ENCODE results near the gene MCTP2. TPM values are rescaled to one million over a fixed set of nuclear protein-coding genes. Genes with fewer than 3 reads are reported as not detected.

Gene MCTP2
- total RNA-seq, 1 experiment from 2014 or later: 10.1 TPM

DNA sequence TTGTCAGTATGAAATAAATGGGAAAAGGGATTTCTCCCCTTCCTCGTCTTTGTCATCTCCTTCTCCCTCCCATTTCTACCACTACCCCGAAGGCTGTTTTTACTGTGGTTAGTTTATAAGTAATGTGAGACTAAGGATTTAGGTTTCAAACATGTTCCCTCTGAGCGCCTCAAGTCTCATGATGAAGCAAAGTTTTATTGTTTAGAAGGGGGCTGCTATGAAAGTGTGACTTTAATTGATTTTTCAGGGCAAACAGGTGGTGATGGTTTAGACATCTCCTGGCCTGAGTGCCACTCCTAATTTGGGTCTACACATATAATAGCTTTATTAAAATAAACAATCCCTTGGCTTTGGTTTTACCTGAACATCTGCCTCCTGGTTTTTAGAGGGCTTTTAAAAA, 185.5 kb downstream of the MCTP2 start:
- Histone ChIP-seq H3K9me3 (no peaks in the 10 kb centered on the region), H3K27me3 (no peaks in the 10 kb centered on the region), H3K36me3 (no peaks in the 10 kb centered on the region), H3K4me3 (no peak overlapping the region)
- DNase-seq: no peak

GRCh38 chr15:94417501-94418293, 186.3 kb downstream of the MCTP2 start:
- H3K9me3 ChIP-seq: no peaks in the 10 kb centered on the region
- no peak overlapping the region for H3K4me3 ChIP-seq
- no peak for DNase-seq

GRCh38 chr15:94421706-94422105, 190.3 kb downstream of the MCTP2 start:
- Histone ChIP-seq H3K9me3 (no peaks in the 10 kb centered on the region), H3K4me3 (no peak overlapping the region), H3K27me3 (no peaks in the 10 kb centered on the region), H3K36me3 (no peaks in the 10 kb centered on the region)
- no peak for DNase-seq

More at GRCh38 chr15:94417501-94418293, 186.3 kb downstream of the MCTP2 start:
- H3K36me3 ChIP-seq: no peaks in the 10 kb centered on the region
- no peaks in the 10 kb centered on the region for H3K27me3 ChIP-seq

GRCh38 chr15:94432279-94432678, 200.9 kb downstream of the MCTP2 start:
- Histone ChIP-seq H3K9me3 (no peaks in the 10 kb centered on the region), H3K36me3 (no peaks in the 10 kb centered on the region), H3K4me3 (no peak overlapping the region), H3K27me3 (no peaks in the 10 kb centered on the region)
- no peak for DNase-seq

DNA sequence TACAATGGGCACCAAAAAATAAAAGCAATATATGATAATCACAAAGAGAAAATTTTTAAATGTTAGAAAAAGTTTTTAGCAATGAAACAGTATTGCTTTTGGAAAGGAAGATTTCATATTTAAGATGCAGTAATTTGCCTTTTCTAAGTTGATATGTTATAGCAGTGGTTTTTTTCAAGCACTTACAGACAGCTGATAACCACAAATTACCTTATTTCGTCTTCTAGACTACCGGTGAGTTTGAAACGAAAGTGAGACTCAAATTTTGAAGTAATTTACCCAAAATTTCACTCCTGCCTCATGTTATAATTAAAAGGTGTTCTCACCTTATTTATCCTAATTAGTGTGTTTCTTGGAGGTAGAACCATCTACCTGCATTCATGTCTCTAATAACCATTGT, 207.8 kb downstream of the MCTP2 start:
- H3K9me3 ChIP-seq: no peaks in the 10 kb centered on the region
- H3K36me3 ChIP-seq: 0 out of 2 replicates have a peak, but pooled peaks cover 2% of the 10 kb centered on the region
- H3K27me3 ChIP-seq: no peaks in the 10 kb centered on the region
- no peak overlapping the region for H3K4me3 ChIP-seq
- no peak for DNase-seq

- H3K4me3 ChIP-seq: no peak overlapping the region
- no peak for DNase-seq
- 0 out of 2 replicates have a peak, but pooled peaks cover 2% of the 10 kb centered on the region for H3K36me3 ChIP-seq
- H3K27me3 ChIP-seq: no peaks in the 10 kb centered on the region
- no peaks in the 10 kb centered on the region for H3K9me3 ChIP-seq
Measured at GRCh38 chr15:94441760-94442159, 210.4 kb downstream of the MCTP2 start.

- no peak for DNase-seq
- no peaks in the 10 kb centered on the region for H3K27me3 ChIP-seq
- no peaks in the 10 kb centered on the region for H3K9me3 ChIP-seq
- no peak overlapping the region for H3K4me3 ChIP-seq
- 0 out of 2 replicates have a peak, but pooled peaks cover 2% of the 10 kb centered on the region for H3K36me3 ChIP-seq
Measured at GRCh38 chr15:94442480-94442879, 211.1 kb downstream of the MCTP2 start.

- Histone ChIP-seq H3K4me3 (no peak overlapping the region), H3K9me3 (no peaks in the 10 kb centered on the region), H3K27me3 (no peaks in the 10 kb centered on the region), H3K36me3 (0 out of 2 replicates have a peak, but pooled peaks cover 2% of the 10 kb centered on the region)
- no peak for DNase-seq
Measured at GRCh38 chr15:94443186-94443585, 211.8 kb downstream of the MCTP2 start.

DNA sequence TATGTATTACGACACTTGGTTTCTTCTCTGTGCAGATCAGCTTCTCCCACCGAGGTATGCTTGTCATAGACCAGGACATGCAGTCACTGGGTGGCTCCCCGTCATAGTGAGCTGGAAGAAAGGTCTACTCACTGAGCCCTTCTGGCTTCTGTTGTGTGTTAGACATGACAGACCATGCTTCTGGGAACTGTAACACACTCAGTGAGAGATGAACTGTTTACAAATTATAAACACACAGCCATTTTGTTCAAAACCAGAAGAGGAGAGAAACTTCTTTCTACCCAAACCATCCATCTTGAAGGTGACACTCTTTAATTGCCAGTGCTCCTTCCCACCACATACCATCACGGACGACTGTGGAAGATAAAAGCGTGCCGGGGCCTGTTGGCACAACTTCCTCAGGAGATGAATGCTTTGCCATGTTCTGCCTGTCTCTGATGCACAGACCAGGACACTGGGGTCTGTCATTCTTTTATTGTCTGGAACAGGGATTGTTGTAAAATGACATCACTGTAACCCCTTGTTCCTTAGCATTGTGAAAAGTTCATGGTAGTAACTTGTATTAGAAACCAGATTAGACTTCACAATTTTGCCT, 214.3 kb downstream of the MCTP2 start:
- Histone ChIP-seq H3K9me3 (no peaks in the 10 kb centered on the region), H3K4me3 (no peak overlapping the region), H3K36me3 (0 out of 2 replicates have a peak, but pooled peaks cover 2% of the 10 kb centered on the region), H3K27me3 (no peaks in the 10 kb centered on the region)
- DNase-seq: no peak

DNA sequence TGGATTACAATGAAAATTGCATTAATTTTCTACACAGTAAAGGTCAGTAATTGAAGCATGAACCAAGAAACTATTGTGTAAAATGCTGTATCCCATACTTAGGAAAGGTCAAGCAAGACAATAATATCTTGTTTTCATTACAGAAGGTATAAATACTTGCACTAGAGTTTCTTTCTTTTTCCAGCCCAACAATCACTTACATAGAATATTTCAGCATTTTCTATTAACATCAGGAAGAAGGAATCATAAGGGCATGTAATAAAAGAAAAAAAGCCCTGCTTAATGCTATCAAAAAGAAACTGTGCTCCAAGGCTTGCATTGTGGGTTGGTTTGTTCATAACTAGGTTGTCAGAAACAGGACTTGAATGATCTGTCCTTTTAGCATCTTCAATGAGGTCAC, 215.1 kb downstream of the MCTP2 start:
- no peak overlapping the region for H3K4me3 ChIP-seq
- no peaks in the 10 kb centered on the region for H3K9me3 ChIP-seq
- H3K27me3 ChIP-seq: no peaks in the 10 kb centered on the region
- DNase-seq: no peak
- H3K36me3 ChIP-seq: 0 out of 2 replicates have a peak, but pooled peaks cover 2% of the 10 kb centered on the region

GRCh38 chr15:94451466-94451865, 220.1 kb downstream of the MCTP2 start:
- H3K4me3 ChIP-seq: no peak overlapping the region
- no peaks in the 10 kb centered on the region for H3K9me3 ChIP-seq
- DNase-seq: no peak
- no peaks in the 10 kb centered on the region for H3K36me3 ChIP-seq
- no peaks in the 10 kb centered on the region for H3K27me3 ChIP-seq

- no peaks in the 10 kb centered on the region for H3K9me3 ChIP-seq
- H3K4me3 ChIP-seq: no peak overlapping the region
- no peaks in the 10 kb centered on the region for H3K27me3 ChIP-seq
- no peak for DNase-seq
- no peaks in the 10 kb centered on the region for H3K36me3 ChIP-seq
Measured at GRCh38 chr15:94453227-94453988, 222.0 kb downstream of the MCTP2 start.

- Histone ChIP-seq H3K27me3 (no peaks in the 10 kb centered on the region), H3K36me3 (no peaks in the 10 kb centered on the region), H3K4me3 (no peak overlapping the region), H3K9me3 (no peaks in the 10 kb centered on the region)
- DNase-seq: no peak
Measured at GRCh38 chr15:94455297-94455696, 223.9 kb downstream of the MCTP2 start.

GRCh38 chr15:94456226-94456625, 224.9 kb downstream of the MCTP2 start:
- Histone ChIP-seq H3K27me3 (no peaks in the 10 kb centered on the region), H3K36me3 (no peaks in the 10 kb centered on the region), H3K9me3 (no peaks in the 10 kb centered on the region), H3K4me3 (no peak overlapping the region)
- DNase-seq: no peak

DNA sequence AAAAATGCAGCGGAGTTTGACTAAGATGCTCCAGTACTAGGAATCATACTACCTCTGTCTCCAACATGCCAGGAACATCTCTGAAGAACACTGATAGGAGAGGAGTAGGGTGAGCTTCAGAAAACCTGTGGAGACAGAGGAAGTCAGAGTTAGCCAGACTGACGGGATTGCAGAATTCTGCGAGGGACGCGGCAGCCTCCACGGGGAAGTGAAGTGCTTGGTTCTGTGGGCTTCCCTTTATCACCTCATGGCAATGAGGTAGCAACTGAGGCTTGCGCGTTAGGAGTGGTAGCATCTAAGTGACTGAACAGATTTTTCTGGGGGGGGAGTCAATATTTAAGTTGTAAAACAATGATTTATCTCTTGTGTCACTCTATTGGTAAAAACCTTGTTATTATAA, 226.3 kb downstream of the MCTP2 start:
- no peaks in the 10 kb centered on the region for H3K36me3 ChIP-seq
- H3K27me3 ChIP-seq: no peaks in the 10 kb centered on the region
- DNase-seq: no peak
- H3K4me3 ChIP-seq: no peak overlapping the region
- no peaks in the 10 kb centered on the region for H3K9me3 ChIP-seq

DNA sequence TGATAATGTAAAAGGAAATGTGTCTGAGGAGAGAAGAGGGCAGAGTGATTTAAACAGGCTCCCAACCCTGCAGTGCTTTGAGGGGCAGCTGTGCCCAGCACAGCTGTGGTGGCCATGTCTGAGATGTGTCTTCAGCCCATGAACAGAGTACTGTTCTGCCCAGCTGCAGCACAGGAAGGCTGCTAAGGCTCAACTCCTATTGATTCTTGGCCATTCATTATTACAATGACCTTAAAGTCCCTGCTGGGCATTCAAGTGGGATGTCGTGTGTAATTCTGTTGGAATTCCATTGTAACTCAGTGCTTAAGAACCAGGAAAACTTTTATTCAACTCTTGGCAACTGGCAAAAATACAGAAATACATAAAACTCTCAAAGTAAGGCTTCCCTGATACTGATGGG, 229.3 kb downstream of the MCTP2 start:
- Histone ChIP-seq H3K27me3 (no peaks in the 10 kb centered on the region), H3K36me3 (no peaks in the 10 kb centered on the region), H3K4me3 (no peak overlapping the region), H3K9me3 (no peaks in the 10 kb centered on the region)
- no peak for DNase-seq

GRCh38 chr15:94467034-94467433, 235.7 kb downstream of the MCTP2 start:
- Histone ChIP-seq H3K9me3 (no peaks in the 10 kb centered on the region), H3K36me3 (no peaks in the 10 kb centered on the region), H3K27me3 (no peaks in the 10 kb centered on the region), H3K4me3 (no peak overlapping the region)
- no peak for DNase-seq
